Stimulated activated naive CD8-positive, alpha-beta T cell treated with anti-CD3 and anti-CD28 coated beads, Interleukin-15, Interleukin-2, amounts not matched to agents 100 ng/mL and 50 ng/mL, for 24 hours (primary cell): ENCODE measurements around the gene MBLAC1.

Experiments used
- H3K27ac Mint-ChIP-seq: one replicate; pipeline ENCODE4 v1.8.0; 2021; ENCODE audit warnings: mild to moderate bottlenecking, mixed read lengths
- H3K27me3 Mint-ChIP-seq: one replicate; pipeline ENCODE4 v1.8.0; 2021; ENCODE audit warnings: mixed read lengths
- H3K36me3 Mint-ChIP-seq: one replicate; pipeline ENCODE4 v1.8.0; 2021; ENCODE audit warnings: low read depth, mixed read lengths
- H3K4me1 Mint-ChIP-seq: one replicate; pipeline ENCODE4 v1.8.0; 2021; ENCODE audit warnings: low read depth, mixed read lengths
- H3K4me3 Mint-ChIP-seq: one replicate; pipeline ENCODE4 v1.8.0; 2021; ENCODE audit warnings: mild to moderate bottlenecking, mixed read lengths
- H3K9me3 Mint-ChIP-seq: one replicate; pipeline ENCODE4 v1.8.0; 2021; ENCODE audit warnings: mixed read lengths

MBLAC1 gene

GRCh38 chr7:100091411-100092181, 35.2 kb upstream of the MBLAC1 start:
- Mint-ChIP-seq H3K27ac (peak overlapping the region; percentile 63), H3K36me3 (peaks cover 62% of the 10 kb centered on the region), H3K4me1 (peaks cover 60% of the 10 kb centered on the region), H3K27me3 (no peaks in the 10 kb centered on the region), H3K4me3 (peak overlapping the region; percentile 30), H3K9me3 (no peaks in the 10 kb centered on the region)

GRCh38 chr7:100093054-100093453, 33.7 kb upstream of the MBLAC1 start:
- H3K27me3 Mint-ChIP-seq: no peaks in the 10 kb centered on the region

GRCh38 chr7:100093498-100093897, 33.3 kb upstream of the MBLAC1 start:
- H3K36me3 Mint-ChIP-seq: peaks cover 79% of the 10 kb centered on the region
- H3K4me1 Mint-ChIP-seq: peaks cover 62% of the 10 kb centered on the region
- H3K4me3 Mint-ChIP-seq: no peak overlapping the region
- peak overlapping the region; percentile 52 for H3K27ac Mint-ChIP-seq
- no peaks in the 10 kb centered on the region for H3K27me3 Mint-ChIP-seq
- no peaks in the 10 kb centered on the region for H3K9me3 Mint-ChIP-seq

More at GRCh38 chr7:100093054-100093453, 33.7 kb upstream of the MBLAC1 start:
- Mint-ChIP-seq H3K4me3 (no peak overlapping the region), H3K9me3 (no peaks in the 10 kb centered on the region), H3K27ac (no peak overlapping the region), H3K36me3 (peaks cover 75% of the 10 kb centered on the region), H3K4me1 (peaks cover 62% of the 10 kb centered on the region)

GRCh38 chr7:100093925-100094486, 32.8 kb upstream of the MBLAC1 start:
- Mint-ChIP-seq H3K4me3 (no peak overlapping the region), H3K9me3 (no peaks in the 10 kb centered on the region), H3K27me3 (no peaks in the 10 kb centered on the region), H3K36me3 (peaks cover 84% of the 10 kb centered on the region), H3K4me1 (peaks cover 66% of the 10 kb centered on the region), H3K27ac (no peak overlapping the region)

- Mint-ChIP-seq H3K9me3 (no peaks in the 10 kb centered on the region), H3K27me3 (no peaks in the 10 kb centered on the region), H3K4me3 (no peak overlapping the region), H3K4me1 (peaks cover 66% of the 10 kb centered on the region), H3K27ac (peak overlapping the region; percentile 23), H3K36me3 (peaks cover 97% of the 10 kb centered on the region)
Observed at GRCh38 chr7:100095289-100095688, 31.5 kb upstream of the MBLAC1 start.

- peak overlapping the region; percentile 76 for H3K27ac Mint-ChIP-seq
- no peak overlapping the region for H3K4me3 Mint-ChIP-seq
- no peaks in the 10 kb centered on the region for H3K9me3 Mint-ChIP-seq
- peaks cover 65% of the 10 kb centered on the region for H3K4me1 Mint-ChIP-seq
- peaks cover 97% of the 10 kb centered on the region for H3K36me3 Mint-ChIP-seq
- H3K27me3 Mint-ChIP-seq: no peaks in the 10 kb centered on the region
Observed at GRCh38 chr7:100095704-100096103, 31.1 kb upstream of the MBLAC1 start.

GRCh38 chr7:100098913-100099312, 27.9 kb upstream of the MBLAC1 start:
- H3K36me3 Mint-ChIP-seq: peaks cover 73% of the 10 kb centered on the region
- H3K4me1 Mint-ChIP-seq: peaks cover 55% of the 10 kb centered on the region
- no peaks in the 10 kb centered on the region for H3K27me3 Mint-ChIP-seq
- H3K9me3 Mint-ChIP-seq: no peaks in the 10 kb centered on the region
- H3K4me3 Mint-ChIP-seq: peak overlapping the region; percentile 89
- H3K27ac Mint-ChIP-seq: peak overlapping the region; percentile 79

GRCh38 chr7:100099452-100099851, 27.3 kb upstream of the MBLAC1 start:
- Mint-ChIP-seq H3K9me3 (no peaks in the 10 kb centered on the region), H3K36me3 (peaks cover 71% of the 10 kb centered on the region), H3K27ac (peak overlapping the region; percentile 96), H3K4me3 (peak overlapping the region; percentile 89), H3K4me1 (peaks cover 55% of the 10 kb centered on the region), H3K27me3 (no peaks in the 10 kb centered on the region)

GRCh38 chr7:100100420-100101015, 26.2 kb upstream of the MBLAC1 start:
- Mint-ChIP-seq H3K4me1 (peaks cover 51% of the 10 kb centered on the region), H3K9me3 (no peaks in the 10 kb centered on the region), H3K36me3 (peaks cover 63% of the 10 kb centered on the region), H3K27ac (peak overlapping the region; percentile 96), H3K27me3 (no peaks in the 10 kb centered on the region), H3K4me3 (peak overlapping the region; percentile 89)

- peak within 1 kb of the TSS; percentile 89 for H3K4me3 Mint-ChIP-seq
- H3K36me3 Mint-ChIP-seq: peaks cover 58% of the 10 kb centered on the region
- no peaks in the 10 kb centered on the region for H3K9me3 Mint-ChIP-seq
- peaks cover 46% of the 10 kb centered on the region for H3K4me1 Mint-ChIP-seq
- H3K27me3 Mint-ChIP-seq: no peaks in the 10 kb centered on the region
- peak within 1 kb of the TSS; percentile 96 for H3K27ac Mint-ChIP-seq
Observed at GRCh38 chr7:100101016-100101862, 25.5 kb upstream of the MBLAC1 start, which contains the start of the genes AP4M1 and MCM7. TSS of gene AP4M1 (plus strand) at chr7:100101643. CDS start at chr7:100101715, 72 bp downstream. TSS of gene MCM7 (minus strand) at chr7:100101397. CDS start at chr7:100101294, 103 bp downstream.

GRCh38 chr7:100102950-100103840, 23.6 kb upstream of the MBLAC1 start:
- H3K4me1 Mint-ChIP-seq: peaks cover 34% of the 10 kb centered on the region
- peaks cover 55% of the 10 kb centered on the region for H3K36me3 Mint-ChIP-seq
- peak overlapping the region; percentile 78 for H3K27ac Mint-ChIP-seq
- H3K27me3 Mint-ChIP-seq: no peaks in the 10 kb centered on the region
- no peaks in the 10 kb centered on the region for H3K9me3 Mint-ChIP-seq
- H3K4me3 Mint-ChIP-seq: peak overlapping the region; percentile 89

- peaks cover 37% of the 10 kb centered on the region for H3K36me3 Mint-ChIP-seq
Observed at GRCh38 chr7:100105534-100105933, 21.2 kb upstream of the MBLAC1 start.

GRCh38 chr7:100106633-100107032, 20.1 kb upstream of the MBLAC1 start:
- no peaks in the 10 kb centered on the region for H3K27me3 Mint-ChIP-seq
- H3K9me3 Mint-ChIP-seq: no peaks in the 10 kb centered on the region
- no peak overlapping the region for H3K4me3 Mint-ChIP-seq
- H3K36me3 Mint-ChIP-seq: peaks cover 39% of the 10 kb centered on the region
- H3K4me1 Mint-ChIP-seq: peaks cover 10% of the 10 kb centered on the region
- H3K27ac Mint-ChIP-seq: no peak overlapping the region

More at GRCh38 chr7:100105534-100105933, 21.2 kb upstream of the MBLAC1 start:
- H3K27ac Mint-ChIP-seq: no peak overlapping the region
- peaks cover 11% of the 10 kb centered on the region for H3K4me1 Mint-ChIP-seq
- no peaks in the 10 kb centered on the region for H3K9me3 Mint-ChIP-seq
- no peak overlapping the region for H3K4me3 Mint-ChIP-seq
- H3K27me3 Mint-ChIP-seq: no peaks in the 10 kb centered on the region
